Stimulated activated naive B cell treated with anti-CD40 and anti-IgM and Interleukin-4, amounts not matched to agents 10 μg/mL and 1 μg/mL and 100 μg/mL, for 72 hours (primary cell): Measurements from ENCODE around the gene LYZL6.
"Not testable (repeated sequence)": the region's sequence is repeated elsewhere in the genome, so short reads cannot be mapped to it uniquely, and the experiment has no call there.

Experiments used
- ATAC-seq, 2 donors: fragments of 150-1000 bp; cut with Tn5 transposase; replicated peaks; 2 replicates each; pipeline ENCODE4 v1.10.0; 2021; ENCODE audit warnings: moderate library complexity in 1 of 2
- DNase-seq: peaks from one replicate; pipeline ENCODE4 v3.0.0; 2021
- H3K27ac Mint-ChIP-seq: one replicate; pipeline ENCODE4 v1.8.0; 2022; ENCODE audit warnings: mild to moderate bottlenecking, mixed read lengths
- H3K27me3 Mint-ChIP-seq, 2 donors: one replicate each; pipeline ENCODE4 v1.8.0; 2022; ENCODE audit warnings: mixed read lengths in 2 of 2
- H3K36me3 Mint-ChIP-seq, 2 donors: one replicate each; pipeline ENCODE4 v1.8.0; 2022; ENCODE audit warnings: mixed read lengths in 2 of 2, mild to moderate bottlenecking in 1 of 2
- H3K4me1 Mint-ChIP-seq, 2 donors: one replicate each; pipeline ENCODE4 v1.8.0; 2022; ENCODE audit warnings: mixed read lengths in 2 of 2, mild to moderate bottlenecking in 1 of 2
- H3K4me3 Mint-ChIP-seq, 2 donors: one replicate each; pipeline ENCODE4 v1.8.0; 2022; ENCODE audit warnings: mild to moderate bottlenecking in 2 of 2, mixed read lengths in 2 of 2, moderate library complexity in 1 of 2
- H3K9me3 Mint-ChIP-seq, 2 donors: one replicate each; pipeline ENCODE4 v1.8.0; 2022; ENCODE audit warnings: mixed read lengths in 2 of 2, mild to moderate bottlenecking in 1 of 2

Gene LYZL6

DNA sequence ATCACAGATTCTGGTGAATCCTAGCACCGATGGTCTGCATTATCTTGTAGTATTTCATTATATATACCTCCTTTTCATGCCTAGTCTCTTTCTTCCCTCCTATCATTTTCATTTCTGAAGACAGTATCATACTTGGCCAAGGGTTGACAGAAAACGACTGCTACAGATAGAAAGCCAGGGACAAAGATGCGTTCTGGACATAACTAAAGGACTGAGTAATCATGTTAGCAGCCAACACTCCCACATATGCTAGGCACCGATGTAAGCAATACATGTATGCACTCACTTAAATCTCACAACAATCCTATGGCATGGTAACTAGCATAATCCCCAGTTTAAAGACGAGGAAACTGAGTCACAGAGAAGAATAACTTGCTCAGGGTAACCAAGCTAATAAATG is 35.8 kb downstream of the LYZL6 start:
- Mint-ChIP-seq H3K36me3 (no peaks in the 10 kb centered on the region), H3K27me3 (no peaks in the 10 kb centered on the region), H3K9me3 (no peaks in the 10 kb centered on the region), H3K27ac (no peak overlapping the region), H3K4me3 (no peak overlapping the region), H3K4me1 (no peaks in the 10 kb centered on the region)
- no peak for ATAC-seq
- no peak for DNase-seq

DNA sequence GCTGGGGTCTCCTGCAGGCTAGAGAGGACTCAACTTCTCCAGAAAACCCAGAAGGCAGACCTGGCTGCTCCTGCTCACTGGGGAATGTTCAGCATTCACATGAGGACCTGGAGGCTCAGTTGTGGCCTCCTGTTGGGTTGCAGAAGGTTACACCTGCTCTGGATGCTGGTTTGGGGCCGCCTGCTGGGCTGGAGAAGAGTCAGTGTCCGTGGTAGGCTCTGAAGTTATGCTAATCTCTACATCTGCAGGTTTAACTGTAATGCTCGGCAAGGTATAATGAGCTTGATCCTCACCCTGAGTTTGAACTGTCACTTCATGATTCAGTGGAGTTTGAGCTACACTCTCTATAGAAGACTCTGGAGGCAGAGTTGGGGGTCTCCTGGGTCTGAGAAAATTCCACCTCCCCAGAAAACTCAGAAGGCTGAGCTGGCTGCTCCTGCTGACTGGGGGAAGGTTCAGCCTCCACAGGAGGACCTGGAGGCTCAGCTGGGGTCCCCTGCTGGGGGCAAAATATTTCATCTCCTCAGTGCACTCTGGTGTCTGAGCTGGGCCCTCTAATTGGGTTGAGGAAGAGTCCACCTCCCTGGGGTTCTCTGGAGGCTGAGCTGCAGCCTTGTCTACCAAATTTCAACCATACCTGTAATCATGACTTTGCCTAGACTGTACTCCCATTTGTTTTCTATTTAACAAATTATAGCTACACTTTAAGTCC is 36.4 kb downstream of the LYZL6 start:
- H3K27ac Mint-ChIP-seq: no peak overlapping the region
- H3K4me1 Mint-ChIP-seq: no peaks in the 10 kb centered on the region
- no peaks in the 10 kb centered on the region for H3K27me3 Mint-ChIP-seq
- H3K4me3 Mint-ChIP-seq: no peak overlapping the region
- ATAC-seq (no peak), DNase-seq (no peak)
- no peaks in the 10 kb centered on the region for H3K36me3 Mint-ChIP-seq
- no peaks in the 10 kb centered on the region for H3K9me3 Mint-ChIP-seq

DNA sequence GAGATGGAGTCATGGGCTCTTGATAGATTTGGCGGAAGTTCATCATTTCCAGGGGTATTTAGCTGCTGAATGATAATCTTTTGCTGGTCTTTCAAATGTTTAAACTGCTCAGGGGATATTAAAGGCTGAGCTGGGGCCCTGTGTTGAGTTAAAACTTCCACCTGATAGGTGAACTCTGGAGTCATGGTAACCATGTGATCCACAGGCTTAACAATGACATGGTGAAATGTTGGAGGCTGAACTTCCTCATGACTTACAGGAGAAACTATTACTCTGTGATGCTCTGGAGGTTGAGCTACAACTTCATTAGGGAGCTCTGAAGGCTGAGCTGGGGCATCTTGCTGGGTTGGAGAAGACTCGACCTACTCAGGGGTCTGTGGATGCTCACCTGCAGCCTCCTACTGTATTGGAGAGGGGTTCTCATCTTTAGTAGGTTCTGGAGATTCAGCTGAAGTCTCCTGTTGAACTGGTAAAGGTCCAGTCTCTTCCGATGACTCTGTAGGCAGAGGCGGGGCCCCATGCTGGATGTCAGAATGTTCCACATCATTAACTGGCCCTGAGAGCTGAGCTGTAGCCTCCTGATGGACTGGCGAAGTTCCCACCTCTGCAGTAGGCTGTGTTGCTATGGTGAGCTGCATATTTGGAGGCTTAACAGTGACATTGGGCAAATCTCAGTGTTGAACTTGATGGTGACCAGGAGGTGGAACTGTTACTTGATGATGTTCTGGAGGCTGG is 37.2 kb downstream of the LYZL6 start:
- no peaks in the 10 kb centered on the region for H3K9me3 Mint-ChIP-seq
- H3K4me3 Mint-ChIP-seq: no peak overlapping the region
- no peak for ATAC-seq
- H3K36me3 Mint-ChIP-seq: no peaks in the 10 kb centered on the region
- no peaks in the 10 kb centered on the region for H3K4me1 Mint-ChIP-seq
- DNase-seq: no peak
- H3K27ac Mint-ChIP-seq: no peak overlapping the region
- H3K27me3 Mint-ChIP-seq: no peaks in the 10 kb centered on the region

DNA sequence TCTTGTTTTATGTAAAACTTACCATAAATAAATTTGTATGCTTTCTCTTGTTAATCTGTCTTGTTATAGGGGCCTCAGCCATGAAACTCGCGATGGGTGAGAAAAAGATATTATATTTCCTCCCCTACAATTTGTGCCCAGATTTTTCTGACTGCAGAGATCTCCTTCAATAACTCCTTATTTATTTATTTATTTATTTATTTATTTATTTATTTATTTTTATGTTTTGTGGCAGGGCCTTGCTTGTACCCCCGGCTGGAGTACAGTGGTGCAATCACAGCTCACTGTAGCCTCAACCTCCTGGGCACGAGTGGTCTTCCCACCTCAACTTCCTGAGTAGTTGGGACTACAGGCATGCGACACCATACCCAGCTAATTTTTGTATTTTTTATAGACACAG is 40.1 kb downstream of the LYZL6 start:
- no peaks in the 10 kb centered on the region for H3K4me1 Mint-ChIP-seq
- H3K4me3 Mint-ChIP-seq: no peak overlapping the region
- no peaks in the 10 kb centered on the region for H3K36me3 Mint-ChIP-seq
- H3K9me3 Mint-ChIP-seq: no peaks in the 10 kb centered on the region
- H3K27ac Mint-ChIP-seq: no peak overlapping the region
- peaks cover 0 to 4% of the 10 kb centered on the region in 2 donors for H3K27me3 Mint-ChIP-seq
- ATAC-seq (no peak), DNase-seq (no peak)

DNA sequence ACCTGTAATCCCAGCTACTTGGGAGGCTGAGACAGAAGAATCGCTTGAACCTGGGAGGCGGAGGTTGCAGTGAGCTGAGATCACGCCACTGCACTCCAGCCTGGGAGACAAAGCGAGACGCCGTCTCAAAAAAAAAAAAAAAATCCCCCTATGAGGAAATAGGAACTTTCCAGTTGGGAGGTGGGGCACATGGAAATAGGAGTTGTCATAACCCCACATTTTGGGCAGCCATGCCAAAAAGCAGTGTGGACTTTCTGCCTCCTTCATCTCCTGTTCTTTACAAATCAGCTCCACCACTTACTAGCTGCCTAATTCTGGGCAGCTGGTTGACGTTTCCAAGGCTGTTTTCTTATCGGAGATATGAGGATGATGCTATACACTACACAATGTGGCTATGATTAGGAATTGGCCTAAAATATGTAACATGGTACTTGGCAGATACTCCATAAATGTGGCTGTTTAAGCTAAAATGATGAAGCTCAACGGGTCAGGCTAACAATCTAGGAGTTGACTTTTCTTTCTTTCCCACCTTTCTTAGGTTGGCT is 41.8 kb downstream of the LYZL6 start:
- Mint-ChIP-seq H3K27me3 (peaks cover 0 to 4% of the 10 kb centered on the region in 2 donors), H3K4me3 (no peak overlapping the region), H3K36me3 (no peaks in the 10 kb centered on the region), H3K27ac (no peak overlapping the region), H3K9me3 (no peaks in the 10 kb centered on the region), H3K4me1 (no peaks in the 10 kb centered on the region)
- no peak for ATAC-seq
- no peak for DNase-seq

DNA sequence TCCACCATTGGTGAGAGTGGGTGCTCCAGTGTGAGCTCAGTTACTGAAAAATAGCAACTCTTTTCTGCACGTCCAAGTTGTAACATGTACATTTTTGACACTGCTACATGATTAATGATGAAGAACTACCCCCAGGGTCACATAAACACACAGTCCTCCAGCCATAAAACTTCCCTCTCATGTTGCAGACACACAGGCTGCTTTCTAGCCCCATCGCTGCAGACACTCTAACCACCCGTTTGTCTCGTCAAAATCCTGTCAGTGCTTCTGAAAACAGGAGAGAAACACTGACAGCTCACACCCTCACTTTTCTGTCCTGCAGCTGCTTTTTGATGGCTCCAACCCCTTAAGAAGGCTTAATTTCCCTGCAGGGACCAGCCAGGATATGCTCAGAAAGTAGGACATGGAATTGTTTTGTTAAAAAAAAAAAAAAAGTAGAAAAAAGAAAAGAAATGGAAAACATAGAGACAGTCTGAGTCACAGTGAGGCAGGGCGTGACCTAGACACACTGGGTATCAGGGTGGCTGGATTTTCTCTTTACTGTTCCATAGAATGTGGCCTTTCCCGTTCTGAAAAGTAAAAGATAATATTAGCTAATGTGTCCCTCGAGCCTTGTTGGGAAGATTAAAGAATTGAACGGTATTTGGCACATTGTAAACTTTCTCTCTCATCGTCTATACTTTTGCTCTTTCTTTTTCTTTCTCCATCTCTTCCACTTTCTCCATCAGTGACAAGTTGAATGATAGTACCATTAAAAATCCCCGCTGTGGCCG is 42.6 kb downstream of the LYZL6 start:
- Mint-ChIP-seq H3K27me3 (peaks cover 3 to 7% of the 10 kb centered on the region in 2 donors), H3K4me1 (peaks cover 2 to 5% of the 10 kb centered on the region in 2 donors), H3K4me3 (no peak overlapping the region), H3K27ac (no peak overlapping the region), H3K36me3 (no peaks in the 10 kb centered on the region), H3K9me3 (no peaks in the 10 kb centered on the region)
- ATAC-seq (no peak), DNase-seq (no peak)

DNA sequence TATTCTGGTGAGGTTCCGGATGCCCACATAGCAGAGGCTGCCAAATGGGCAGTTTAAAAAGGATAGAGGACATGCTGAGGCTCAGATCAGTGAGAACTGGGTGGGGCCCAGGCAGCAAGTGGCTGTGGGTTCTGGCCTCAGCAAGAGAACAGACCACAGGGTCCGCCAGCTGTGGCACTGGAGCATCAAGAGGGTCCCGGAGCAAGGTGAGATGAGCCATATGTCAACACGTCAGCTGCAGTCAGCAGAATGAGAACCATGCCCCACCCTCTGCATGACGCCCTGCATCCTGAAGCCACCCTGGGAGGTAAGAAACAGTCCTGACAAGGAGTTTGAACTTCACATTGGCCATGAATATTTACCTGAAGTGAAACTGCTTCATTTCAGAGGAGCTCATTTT is 43.2 kb downstream of the LYZL6 start:
- DNase-seq (no peak), ATAC-seq (no peak)
- Mint-ChIP-seq H3K36me3 (no peaks in the 10 kb centered on the region), H3K27me3 (peaks cover 4 to 7% of the 10 kb centered on the region in 2 donors), H3K4me1 (peaks cover 2 to 7% of the 10 kb centered on the region in 2 donors), H3K4me3 (no peak overlapping the region), H3K27ac (no peak overlapping the region), H3K9me3 (no peaks in the 10 kb centered on the region)

DNA sequence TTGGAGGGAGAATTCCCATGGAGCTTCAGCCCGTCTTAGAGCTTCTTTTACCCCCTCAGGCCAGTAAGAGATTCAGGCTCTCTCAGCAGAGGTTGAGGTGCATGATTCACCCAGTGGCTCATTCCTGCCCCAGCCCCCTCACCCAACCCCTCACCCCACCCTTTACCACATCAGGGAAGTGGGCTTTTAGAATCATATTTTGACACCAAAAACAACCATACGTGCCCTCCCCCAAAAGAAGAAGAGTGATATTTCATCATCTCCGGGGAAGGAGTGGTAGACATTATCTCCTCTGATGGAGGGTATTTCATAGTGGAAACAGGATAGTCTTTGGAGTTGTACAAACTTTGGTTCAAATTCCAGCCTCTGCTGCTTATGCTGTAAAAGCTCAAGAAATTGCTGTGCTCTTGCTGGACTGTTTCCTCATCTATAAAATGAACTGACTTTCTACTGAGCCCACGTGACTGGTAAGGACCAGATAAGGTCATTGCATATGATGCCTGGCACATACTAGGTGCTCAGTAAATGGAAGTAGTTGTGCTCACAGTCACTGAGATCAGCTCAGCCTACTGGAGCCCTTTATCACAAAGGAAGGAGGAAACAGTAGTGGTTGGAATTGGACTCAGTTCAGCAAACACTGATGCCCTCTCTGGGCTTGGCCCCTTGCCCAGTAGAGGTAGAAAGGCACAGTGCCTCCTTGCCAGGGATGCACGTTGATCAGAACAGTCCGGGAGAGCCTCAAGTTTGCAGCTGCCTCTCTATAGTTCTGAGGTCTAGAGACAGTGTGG is 45.0 kb downstream of the LYZL6 start:
- no peaks in the 10 kb centered on the region for H3K9me3 Mint-ChIP-seq
- ATAC-seq (no peak), DNase-seq (no peak)
- no peak overlapping the region for H3K27ac Mint-ChIP-seq
- H3K27me3 Mint-ChIP-seq: peaks cover 4 to 7% of the 10 kb centered on the region in 2 donors
- peaks cover 2 to 7% of the 10 kb centered on the region in 2 donors for H3K4me1 Mint-ChIP-seq
- no peak overlapping the region for H3K4me3 Mint-ChIP-seq
- no peaks in the 10 kb centered on the region for H3K36me3 Mint-ChIP-seq

DNA sequence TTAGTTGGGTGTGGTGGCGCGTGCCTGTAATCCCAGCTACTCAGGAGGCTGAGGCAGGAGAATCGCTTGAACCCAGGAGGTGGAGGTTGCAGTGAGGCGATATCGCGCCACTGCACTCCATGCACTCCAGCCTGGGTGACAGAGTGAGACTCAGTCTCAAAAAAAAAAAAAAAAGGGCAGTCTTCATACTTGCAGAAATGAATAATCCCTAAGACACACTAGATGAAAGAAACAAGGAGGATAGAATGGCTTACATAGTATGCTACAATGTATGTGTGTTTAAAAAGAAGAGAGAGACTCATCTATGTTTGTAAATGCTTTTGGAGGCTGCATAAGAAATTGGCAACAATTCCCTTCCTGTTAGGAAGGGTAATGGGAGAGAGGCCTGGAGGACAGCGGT is 45.7 kb downstream of the LYZL6 start:
- H3K4me3 Mint-ChIP-seq, ATAC-seq, DNase-seq, H3K4me1 Mint-ChIP-seq, H3K27ac Mint-ChIP-seq, H3K36me3 Mint-ChIP-seq, H3K9me3 Mint-ChIP-seq, H3K27me3 Mint-ChIP-seq: not testable (repeated sequence)

DNA sequence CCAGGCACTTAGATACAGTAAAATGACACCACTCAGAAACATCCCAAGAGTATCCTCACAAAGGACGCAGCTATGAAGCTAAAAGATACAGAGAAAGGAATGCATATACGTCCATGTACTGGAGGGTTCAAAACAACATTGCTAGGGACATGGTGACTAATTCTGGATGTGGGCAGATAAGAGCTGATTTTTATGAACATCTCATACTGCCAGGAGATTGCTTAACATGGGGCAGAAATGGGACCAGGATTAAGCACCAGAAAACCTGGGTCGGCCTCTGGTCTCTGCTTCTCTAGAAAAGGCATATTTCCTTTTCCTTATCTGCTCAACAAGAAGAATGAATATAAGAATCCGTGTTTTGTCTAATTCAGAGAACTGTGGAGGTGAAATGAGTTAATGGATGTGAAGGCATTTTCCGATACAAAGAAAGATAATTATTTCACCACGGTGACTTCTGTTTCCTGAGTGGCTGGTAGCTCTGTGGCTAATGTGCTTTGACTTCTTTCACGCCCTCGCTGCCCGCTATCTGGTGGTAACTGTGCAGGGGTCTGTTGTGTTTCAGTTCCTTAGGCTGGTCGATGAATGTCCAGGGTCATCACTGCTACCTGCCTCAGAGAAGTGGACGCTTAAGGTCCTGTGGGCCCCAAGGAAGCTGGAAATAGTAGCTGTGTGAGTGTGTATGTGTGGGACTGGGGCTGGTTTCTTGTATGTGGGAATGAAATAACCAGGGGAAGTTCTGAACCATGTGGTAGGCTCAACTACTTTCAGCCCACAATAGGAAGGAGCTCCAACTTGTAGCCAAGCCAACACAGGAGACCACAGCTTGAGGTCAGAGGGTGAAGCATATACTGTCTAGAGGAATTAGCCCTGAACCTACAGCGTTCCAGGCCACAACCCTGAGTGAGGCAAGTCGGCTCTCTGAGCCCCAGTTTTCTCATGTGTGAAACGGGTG is 47.6 kb downstream of the LYZL6 start:
- no peak overlapping the region for H3K27ac Mint-ChIP-seq
- ATAC-seq (peak; percentile 81), DNase-seq (no peak)
- peaks cover 6 to 13% of the 10 kb centered on the region in 2 donors for H3K4me1 Mint-ChIP-seq
- H3K9me3 Mint-ChIP-seq: no peaks in the 10 kb centered on the region
- H3K27me3 Mint-ChIP-seq: peaks cover 4 to 7% of the 10 kb centered on the region in 2 donors
- H3K4me3 Mint-ChIP-seq: no peak overlapping the region
- H3K36me3 Mint-ChIP-seq: peaks cover 0 to 2% of the 10 kb centered on the region in 2 donors

DNA sequence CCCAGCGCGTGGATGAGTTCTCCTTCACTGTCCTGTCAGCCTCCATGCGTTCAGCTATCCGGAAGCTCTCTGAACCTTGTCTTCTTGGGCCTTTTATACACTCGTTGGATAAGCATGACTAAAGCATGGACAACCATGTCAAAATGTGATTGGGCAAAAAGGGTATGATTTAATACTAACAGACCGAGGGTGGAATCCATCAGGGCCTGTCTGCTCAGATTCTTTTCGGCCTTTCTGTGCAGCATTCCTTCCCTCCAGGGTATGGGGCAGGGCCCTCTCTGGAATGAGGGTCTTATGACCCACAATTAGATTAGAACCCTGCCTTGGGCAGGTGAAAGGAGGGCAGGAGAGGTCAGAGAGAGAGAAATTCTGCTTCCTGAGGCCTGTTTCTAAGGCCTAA is 49.3 kb downstream of the LYZL6 start:
- no peak overlapping the region for H3K4me3 Mint-ChIP-seq
- peaks cover 4 to 7% of the 10 kb centered on the region in 2 donors for H3K27me3 Mint-ChIP-seq
- ATAC-seq: no peak
- H3K27ac Mint-ChIP-seq: no peak overlapping the region
- H3K4me1 Mint-ChIP-seq: peaks cover 6 to 13% of the 10 kb centered on the region in 2 donors
- peaks cover 0 to 2% of the 10 kb centered on the region in 2 donors for H3K36me3 Mint-ChIP-seq
- no peak for DNase-seq
- no peaks in the 10 kb centered on the region for H3K9me3 Mint-ChIP-seq

DNA sequence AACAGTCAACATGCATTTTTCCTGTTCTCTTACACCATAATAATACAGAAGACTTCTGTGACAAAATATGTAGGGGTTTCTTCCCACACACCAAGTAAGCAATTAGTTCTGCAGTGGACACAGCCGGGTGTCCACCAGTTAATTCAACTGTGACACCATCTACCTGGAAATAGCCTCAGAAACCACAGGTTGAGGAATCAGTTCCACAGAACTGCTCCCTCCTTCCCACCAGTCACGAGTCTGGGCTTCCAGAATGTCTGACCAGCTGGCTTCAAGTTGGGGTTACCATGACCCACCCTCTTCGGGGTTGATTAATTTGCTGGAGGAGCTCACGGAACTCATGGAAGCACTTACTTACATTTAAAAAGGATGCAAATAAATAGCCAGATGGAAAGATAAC is 49.8 kb downstream of the LYZL6 start:
- Mint-ChIP-seq H3K27ac (no peak overlapping the region), H3K4me1 (peaks cover 6 to 13% of the 10 kb centered on the region in 2 donors), H3K36me3 (peaks cover 0 to 2% of the 10 kb centered on the region in 2 donors), H3K9me3 (no peaks in the 10 kb centered on the region), H3K4me3 (no peak overlapping the region), H3K27me3 (peaks cover 4% of the 10 kb centered on the region in 2 donors)
- ATAC-seq (no peak), DNase-seq (no peak)
